ENCODE data around the gene PNPLA5. TPM values are rescaled to one million over a fixed set of nuclear protein-coding genes. Genes with fewer than 3 reads are reported as not detected.

Gene PNPLA5
- total RNA-seq, 1 donor from 2014 or later: not detected

- Histone ChIP-seq H3K27ac (peak overlapping the region; percentile 56), H3K4me1 (peaks cover 24% of the 10 kb centered on the region), H3K27me3 (no peaks in the 10 kb centered on the region), H3K4me3 (peak overlapping the region; percentile 57 to 60), H3K36me3 (no peaks in the 10 kb centered on the region), H3K9me3 (no peaks in the 10 kb centered on the region)
- TF ChIP-seq POLR2AphosphoS5 (IDR thresholded peaks at IDR 0.05; ENCODE audit: insufficient read depth in 1 of 2, low read depth in 1 of 2): no peak
- no peak for TF ChIP-seq CTCF (IDR thresholded peaks at IDR 0.05)
- no peak for TF ChIP-seq POLR2A (IDR thresholded peaks at IDR 0.05)
- DNase-seq (ENCODE audit: extremely low spot score in 2 of 2): no peak
- intact Hi-C loops (cut with DNase I): no loop called here
Measured at GRCh38 chr22:43923191-43923590, 31.4 kb upstream of the PNPLA5 start.

GRCh38 chr22:43922123-43922522 is 30.3 kb upstream of the PNPLA5 start:
- Histone ChIP-seq H3K4me3 (no peak overlapping the region), H3K27me3 (no peaks in the 10 kb centered on the region), H3K9me3 (no peaks in the 10 kb centered on the region), H3K36me3 (no peaks in the 10 kb centered on the region), H3K27ac (no peak overlapping the region), H3K4me1 (peaks cover 24% of the 10 kb centered on the region)
- intact Hi-C loops (cut with DNase I): no loop called here
- no peak for DNase-seq (ENCODE audit: extremely low spot score in 2 of 2)
- TF ChIP-seq CTCF (IDR thresholded peaks at IDR 0.05) (no peak), POLR2A (IDR thresholded peaks at IDR 0.05) (no peak)

- Histone ChIP-seq H3K27me3 (no peaks in the 10 kb centered on the region), H3K9me3 (no peaks in the 10 kb centered on the region), H3K36me3 (no peaks in the 10 kb centered on the region), H3K4me1 (peaks cover 24% of the 10 kb centered on the region), H3K27ac (no peak overlapping the region), H3K4me3 (no peak overlapping the region)
- TF ChIP-seq CTCF (IDR thresholded peaks at IDR 0.05): no peak
- TF ChIP-seq POLR2A (IDR thresholded peaks at IDR 0.05): no peak
- no peak for TF ChIP-seq POLR2AphosphoS5 (IDR thresholded peaks at IDR 0.05; ENCODE audit: insufficient read depth in 1 of 2, low read depth in 1 of 2)
- intact Hi-C loops (cut with DNase I): no loop called here
- no peak for DNase-seq (ENCODE audit: extremely low spot score in 2 of 2)
Measured at GRCh38 chr22:43921370-43921769, 29.6 kb upstream of the PNPLA5 start.

- H3K4me1 ChIP-seq: peaks cover 14% of the 10 kb centered on the region
- DNase-seq (ENCODE audit: extremely low spot score in 2 of 2): no peak
- no peaks in the 10 kb centered on the region for H3K27me3 ChIP-seq
- intact Hi-C loops (cut with DNase I): no loop called here
- no peak overlapping the region for H3K27ac ChIP-seq
- TF ChIP-seq CTCF (IDR thresholded peaks at IDR 0.05) (no peak), POLR2AphosphoS5 (IDR thresholded peaks at IDR 0.05; ENCODE audit: insufficient read depth in 1 of 2, low read depth in 1 of 2) (no peak), POLR2A (IDR thresholded peaks at IDR 0.05) (no peak)
- H3K4me3 ChIP-seq: no peak overlapping the region
- H3K36me3 ChIP-seq: no peaks in the 10 kb centered on the region
- no peaks in the 10 kb centered on the region for H3K9me3 ChIP-seq
Measured at GRCh38 chr22:43919106-43919973, 27.5 kb upstream of the PNPLA5 start.

- no peaks in the 10 kb centered on the region for H3K9me3 ChIP-seq
- no peak overlapping the region for H3K4me3 ChIP-seq
- no peaks in the 10 kb centered on the region for H3K36me3 ChIP-seq
- no peaks in the 10 kb centered on the region for H3K4me1 ChIP-seq
- DNase-seq (ENCODE audit: extremely low spot score in 2 of 2): no peak
- H3K27me3 ChIP-seq: no peaks in the 10 kb centered on the region
- TF ChIP-seq POLR2A (IDR thresholded peaks at IDR 0.05): no peak
- no peak for TF ChIP-seq POLR2AphosphoS5 (IDR thresholded peaks at IDR 0.05; ENCODE audit: insufficient read depth in 1 of 2, low read depth in 1 of 2)
- TF ChIP-seq CTCF (IDR thresholded peaks at IDR 0.05): no peak
- intact Hi-C loops (cut with DNase I): no loop called here
- no peak overlapping the region for H3K27ac ChIP-seq
Measured at GRCh38 chr22:43917521-43917920, 25.7 kb upstream of the PNPLA5 start.

All from vagina (tissue), 2 donors.